GM21576 (cell line): ENCODE measurements around the gene CEMP1.

Experiments used
- ATAC-seq: cut with Tn5 transposase; IDR thresholded peaks from one replicate; pipeline ENCODE4 v1.9.1; 2021; ENCODE audit warnings: mild to moderate bottlenecking, moderate library complexity; ENCODE audit not compliant: unreplicated experiment

Gene CEMP1

DNA sequence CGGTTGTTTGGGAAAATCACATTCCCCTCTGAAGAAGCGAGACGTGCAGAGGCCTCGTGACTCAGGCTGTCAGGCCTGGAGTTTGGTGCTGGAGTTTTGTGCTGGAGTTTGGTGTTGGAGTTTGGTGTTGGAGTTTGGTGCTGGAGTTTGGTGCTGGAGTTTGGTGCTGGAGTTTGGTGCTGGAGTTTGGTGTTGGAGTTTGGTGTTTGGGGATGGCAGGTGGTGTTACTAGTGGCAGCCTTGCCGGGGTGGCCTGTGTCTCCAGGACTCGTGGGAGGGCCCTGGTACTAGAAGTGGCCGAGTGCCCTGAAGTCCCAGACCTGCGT is 43.7 kb downstream of the CEMP1 start:
- ATAC-seq: no peak

GRCh38 chr16:2486645-2487516 is 44.3 kb downstream of the CEMP1 start:
- no peak for ATAC-seq

DNA sequence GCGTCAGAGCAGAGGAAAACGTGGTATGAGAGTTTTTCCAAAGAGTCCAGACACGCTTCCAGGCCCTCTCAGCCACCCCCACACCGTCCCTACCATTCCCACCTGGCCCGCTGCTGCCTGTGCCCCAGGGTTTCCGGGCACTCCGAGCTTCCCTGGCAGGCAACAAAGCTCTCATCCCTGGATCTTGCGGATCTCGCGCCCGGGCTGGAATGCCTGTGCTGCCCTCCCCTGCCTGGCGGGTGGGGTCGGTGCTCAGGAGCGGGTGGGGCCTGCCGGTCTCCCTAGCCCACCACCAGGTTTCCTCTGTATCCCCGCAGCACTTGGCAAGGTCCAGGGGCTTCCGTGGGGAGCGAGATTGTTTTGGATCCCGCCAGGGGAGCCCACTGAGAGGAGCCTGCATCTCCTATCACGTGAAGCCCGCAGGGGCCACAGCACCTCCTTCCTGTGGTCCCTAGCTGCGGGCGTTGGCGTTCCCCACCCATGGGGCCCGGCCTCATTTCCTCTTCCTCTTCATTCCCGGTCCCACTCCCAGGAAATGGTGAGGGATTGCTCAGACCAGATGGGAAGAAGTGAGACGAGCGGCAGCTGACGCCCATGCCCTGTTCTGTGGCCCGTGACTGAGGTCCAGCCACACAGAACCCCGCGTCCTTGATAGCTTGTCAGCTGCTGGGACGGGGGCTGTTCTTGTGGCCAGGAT is 45.2 kb downstream of the CEMP1 start:
- ATAC-seq: no peak

GRCh38 chr16:2484898-2485508 is 46.2 kb downstream of the CEMP1 start:
- ATAC-seq: no peak

DNA sequence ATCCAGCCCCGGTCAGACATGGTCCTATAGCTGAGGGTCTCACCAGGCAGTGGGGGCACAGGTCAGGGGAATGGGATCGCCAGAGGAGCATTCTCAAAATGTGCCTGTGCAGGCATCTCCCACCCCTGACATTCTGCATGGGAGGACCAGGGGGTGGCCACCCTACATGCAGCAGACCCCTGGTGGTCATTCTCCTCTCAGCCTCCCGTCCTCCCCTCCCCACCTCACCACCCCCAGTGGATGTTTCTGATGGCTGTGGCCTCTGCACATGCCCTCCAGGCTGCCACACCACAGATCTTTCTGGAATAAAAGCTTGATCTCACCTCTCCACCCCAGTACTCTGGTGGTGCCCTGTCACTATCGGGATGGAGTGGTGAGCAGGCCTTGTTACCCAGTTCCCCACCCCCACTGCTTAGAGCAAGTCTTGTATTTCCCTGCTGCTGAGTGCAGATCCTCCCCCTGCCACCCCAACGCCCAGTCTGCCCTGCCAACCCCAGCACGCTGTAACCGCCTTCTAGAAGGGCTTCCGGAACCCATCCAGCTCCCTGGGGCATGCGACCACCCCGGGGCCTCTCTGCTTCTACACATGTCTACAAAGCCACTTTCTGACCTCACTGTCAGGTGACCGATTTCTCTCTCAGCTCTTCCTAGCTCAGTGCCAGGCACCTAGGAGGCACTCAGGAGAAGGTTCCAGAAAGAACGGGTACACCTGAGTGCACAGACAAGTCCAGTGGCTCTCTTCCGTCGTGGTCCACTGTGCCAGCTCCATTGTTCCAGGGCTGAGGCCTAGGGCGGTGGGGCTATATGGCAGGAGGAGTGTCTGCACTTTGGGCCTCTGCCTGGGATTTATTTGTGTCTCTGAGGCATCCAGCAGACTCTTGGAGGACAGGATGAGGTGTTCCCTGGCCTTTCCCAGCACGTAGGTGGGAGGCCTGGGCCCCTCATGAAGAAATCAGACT is 47.0 kb downstream of the CEMP1 start:
- ATAC-seq: no peak

DNA sequence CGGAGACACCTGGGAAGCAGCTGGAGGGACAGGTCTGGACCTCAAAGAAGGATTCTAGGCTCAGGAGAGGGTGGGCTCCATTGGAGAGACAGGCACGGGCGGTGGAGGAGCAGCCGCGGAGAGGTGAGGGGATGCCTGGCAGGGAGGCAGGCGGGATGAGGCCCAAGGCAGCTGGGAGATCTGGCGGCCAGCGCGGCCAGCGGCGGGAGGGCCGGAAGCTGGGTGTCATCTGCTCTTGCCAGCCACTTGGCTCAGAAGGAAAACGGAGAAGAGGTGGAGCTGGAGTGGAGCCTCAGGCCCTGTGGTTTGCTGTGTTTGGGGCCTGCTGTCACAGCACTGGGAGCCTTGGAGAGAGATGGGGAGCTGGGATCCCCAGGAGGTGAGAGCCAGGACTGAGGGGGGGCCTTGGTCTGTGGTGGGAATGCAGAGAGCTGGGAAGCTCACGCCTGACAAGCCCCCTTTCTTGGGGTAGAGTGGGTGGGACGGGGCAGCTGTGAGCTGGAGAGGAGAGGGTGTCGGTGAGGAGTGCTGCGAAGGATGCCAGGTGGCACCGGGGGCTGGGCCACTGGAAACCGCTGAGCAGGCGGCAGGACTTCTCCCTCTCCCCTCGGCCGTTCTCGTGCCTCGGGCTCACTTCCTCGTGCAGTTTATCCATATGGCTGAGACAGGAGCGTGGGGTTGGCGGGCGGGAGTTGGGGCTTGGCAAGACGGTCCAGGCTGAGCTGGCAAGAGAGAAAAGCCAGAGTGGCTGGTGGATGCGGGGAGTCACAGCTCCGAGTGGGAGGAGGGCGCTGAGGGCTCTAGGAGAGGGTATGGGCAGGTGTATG is 48.3 kb downstream of the CEMP1 start:
- no peak for ATAC-seq

GRCh38 chr16:2482249-2482648 is 49.0 kb downstream of the CEMP1 start:
- no peak for ATAC-seq

DNA sequence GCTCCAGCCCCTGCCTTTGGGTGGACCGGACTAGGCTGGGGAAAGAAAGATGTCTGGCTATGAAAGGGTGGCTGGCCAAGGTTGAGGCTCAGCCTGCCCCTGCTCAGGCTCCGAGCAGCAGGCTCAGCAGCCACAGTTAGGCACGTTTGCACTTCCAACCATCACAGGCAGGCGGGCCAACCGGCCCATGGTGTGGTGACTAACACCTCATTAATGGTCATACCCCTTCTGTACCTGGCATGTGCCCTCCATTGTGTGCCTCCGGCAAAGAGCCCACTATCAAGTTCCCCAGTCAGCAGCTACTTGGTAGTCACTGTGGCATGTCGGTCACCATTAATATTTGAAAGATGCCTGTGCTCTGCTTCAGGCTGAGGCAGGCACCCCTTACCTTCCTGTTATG is 49.5 kb downstream of the CEMP1 start:
- ATAC-seq: no peak

DNA sequence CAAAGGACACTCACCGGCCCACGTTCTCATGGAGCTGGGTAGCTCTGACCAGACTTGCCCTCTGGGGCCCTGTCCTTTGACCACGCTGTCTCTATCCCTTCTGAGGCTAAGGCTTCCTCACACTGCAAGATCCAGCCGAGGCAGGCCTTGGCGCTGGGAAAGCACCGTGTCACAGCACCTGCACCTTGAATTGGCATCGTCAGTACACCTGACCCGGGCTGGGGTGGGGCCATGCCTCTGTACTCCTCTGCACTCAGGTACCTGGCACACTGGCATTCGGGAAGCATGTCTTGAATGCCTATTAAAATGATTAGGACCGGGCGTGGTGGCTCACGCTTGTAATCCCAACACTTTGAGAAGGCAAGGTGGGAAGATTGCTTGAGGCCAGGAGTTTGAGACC is 50.3 kb downstream of the CEMP1 start:
- no peak for ATAC-seq
